ENCODE measurements around the gene C12orf75. TPM values are rescaled to one million over a fixed set of nuclear protein-coding genes. Genes with fewer than 3 reads are reported as not detected.

Gene C12orf75
- total RNA-seq, 2 donors from 2014 or later = 2.1 to 2.7 TPM

DNA sequence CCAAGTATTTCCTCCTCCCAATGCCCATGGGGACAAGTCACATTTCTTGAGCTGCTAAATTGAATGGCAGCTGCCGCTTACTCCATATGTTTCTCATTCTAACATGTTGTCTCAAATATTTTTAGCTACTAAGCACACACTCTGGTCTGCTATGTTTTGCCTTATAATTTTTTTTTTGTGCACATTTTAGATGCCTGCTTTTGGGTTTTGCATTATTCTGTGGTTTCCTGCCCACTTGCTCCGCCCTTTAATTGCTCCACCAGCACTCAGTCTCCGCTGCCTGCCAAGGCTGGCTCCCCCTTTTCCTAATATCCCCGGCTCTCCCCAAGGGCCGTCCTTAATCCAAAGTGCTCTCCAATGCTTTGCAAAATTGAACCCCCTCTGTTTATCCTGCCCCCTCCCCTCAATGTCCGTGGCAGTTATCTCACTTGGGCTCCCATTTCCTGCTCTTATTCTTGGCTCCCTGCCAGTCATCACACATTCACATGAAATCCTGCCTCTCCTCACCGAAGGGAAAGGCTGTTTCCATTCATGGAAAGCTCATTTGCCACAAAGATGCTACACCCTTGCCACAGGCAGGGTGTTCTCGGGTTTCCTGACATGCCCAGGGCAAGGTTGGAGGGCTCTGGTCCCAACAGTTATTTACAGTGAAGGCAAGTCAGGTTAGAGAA, 79.4 kb downstream of the C12orf75 start:
- no peak overlapping the region for H3K27ac ChIP-seq
- peak; percentile 72 for DNase-seq (ENCODE audit: low spot score)
- no peak for TF ChIP-seq CTCF (IDR thresholded peaks at IDR 0.05)

DNA sequence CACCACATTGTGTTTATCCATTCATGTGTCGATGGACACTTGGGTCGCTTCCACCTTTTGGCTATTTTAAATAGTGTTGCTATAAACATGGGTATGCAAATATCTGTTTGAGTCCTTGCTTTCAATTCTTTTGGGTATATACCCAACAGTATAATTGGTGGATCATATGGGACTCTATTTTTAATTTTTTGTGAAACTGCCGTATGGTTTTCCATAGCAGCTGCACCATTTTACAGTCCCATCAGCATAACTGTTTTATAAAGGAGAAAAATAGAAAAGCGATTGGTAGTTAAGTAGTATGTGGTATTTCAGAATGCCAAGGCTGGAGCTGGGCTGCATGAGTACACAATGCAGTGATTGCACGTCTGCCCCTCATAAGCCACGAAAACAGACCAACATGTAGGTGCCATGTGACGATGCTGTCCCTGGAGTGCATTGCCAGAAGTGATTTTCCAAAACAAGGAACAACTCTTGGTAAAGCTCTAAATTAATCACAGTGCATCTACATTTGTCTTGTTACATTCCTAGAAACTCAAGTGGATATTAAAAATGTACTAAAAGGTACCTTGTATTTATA, 83.5 kb downstream of the C12orf75 start:
- no peaks in the 10 kb centered on the region for H3K9me3 ChIP-seq
- no peaks in the 10 kb centered on the region for H3K27me3 ChIP-seq
- no peak overlapping the region for H3K4me3 ChIP-seq
- H3K36me3 ChIP-seq = no peaks in the 10 kb centered on the region
- DNase-seq (ENCODE audit: low spot score) = no peak
- no peak overlapping the region for H3K27ac ChIP-seq
- H3K4me1 ChIP-seq = peaks cover 0 to 14% of the 10 kb centered on the region in 2 donors
- TF ChIP-seq CTCF (IDR thresholded peaks at IDR 0.05) = no peak

More for the DNA sequence above, 79.4 kb downstream of the C12orf75 start:
- Histone ChIP-seq H3K9me3 (no peaks in the 10 kb centered on the region), H3K4me1 (peaks cover 0 to 14% of the 10 kb centered on the region in 2 donors), H3K4me3 (peak overlapping the region in 1 of 2 donors; percentile 18), H3K27me3 (no peaks in the 10 kb centered on the region), H3K36me3 (no peaks in the 10 kb centered on the region)

DNA sequence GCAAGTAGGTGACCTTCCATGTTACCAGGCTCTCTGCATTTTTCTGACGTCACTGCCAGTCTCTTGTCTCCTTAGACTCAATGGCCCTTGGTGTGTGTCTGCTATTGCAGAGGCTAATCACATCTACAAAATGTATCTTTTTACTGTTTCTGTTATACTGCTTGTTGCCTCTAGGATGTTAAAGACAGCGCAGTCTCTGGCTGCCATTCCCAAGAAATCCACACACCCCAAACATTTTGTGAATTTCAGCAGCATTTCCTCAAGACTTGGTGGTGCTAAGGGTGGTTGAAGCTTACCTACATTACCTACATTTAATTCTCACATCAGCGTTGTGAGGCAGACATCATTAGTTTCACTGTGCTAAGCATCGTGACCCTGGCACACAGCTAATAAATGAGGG, 87.2 kb downstream of the C12orf75 start:
- DNase-seq (ENCODE audit: low spot score) = no peak
- Histone ChIP-seq H3K4me1 (no peaks in the 10 kb centered on the region), H3K36me3 (no peaks in the 10 kb centered on the region), H3K9me3 (no peaks in the 10 kb centered on the region), H3K27me3 (no peaks in the 10 kb centered on the region), H3K27ac (no peak overlapping the region), H3K4me3 (no peak overlapping the region)
- TF ChIP-seq CTCF (IDR thresholded peaks at IDR 0.05) = no peak

- Histone ChIP-seq H3K36me3 (no peaks in the 10 kb centered on the region), H3K27ac (no peak overlapping the region), H3K9me3 (no peaks in the 10 kb centered on the region), H3K4me3 (no peak overlapping the region), H3K27me3 (no peaks in the 10 kb centered on the region), H3K4me1 (no peaks in the 10 kb centered on the region)
- no peak for DNase-seq (ENCODE audit: low spot score)
- no peak for TF ChIP-seq CTCF (IDR thresholded peaks at IDR 0.05)
These were observed 87.7 kb downstream of the C12orf75 start for GRCh38 chr12:105418229-105418628.

- Histone ChIP-seq H3K36me3 (no peaks in the 10 kb centered on the region), H3K27ac (no peak overlapping the region), H3K4me1 (no peaks in the 10 kb centered on the region), H3K4me3 (no peak overlapping the region), H3K9me3 (no peaks in the 10 kb centered on the region), H3K27me3 (no peaks in the 10 kb centered on the region)
- TF ChIP-seq CTCF (IDR thresholded peaks at IDR 0.05) = no peak
- DNase-seq (ENCODE audit: low spot score) = no peak
These were observed 88.4 kb downstream of the C12orf75 start for GRCh38 chr12:105418821-105419291.
